OCI-LY7 (cell line): ENCODE results near the gene CAMK2N2. TPM values are rescaled to one million over a fixed set of nuclear protein-coding genes. Genes with fewer than 3 reads are reported as not detected.

Experiments
- BruUV-seq: library from RNA; stranded (reverse); fragments of 400-500 nt; replicated peaks from 2 replicates; lab custom pipeline; 2021; lab: Mats Ljungman, UMichigan
- CTCF ChIA-PET: fragments of 300-600 bp; sonication (Branson Sonifier 250); formaldehyde crosslinking; loops from one replicate; lab custom pipeline; 2022; ENCODE audit warnings: antibody characterized with exemption; ENCODE audit not compliant: unreplicated experiment; lab: Charles Lee
- POLR2A ChIA-PET: fragments of 300-600 bp; sonication (Branson Sonifier 250); formaldehyde crosslinking; loops from one replicate; lab custom pipeline; 2022; ENCODE audit warnings: antibody characterized with exemption; lab: Charles Lee
- DNase-seq: peaks from one replicate; pipeline ENCODE4 v3.0.0-alpha.2; 2015; ENCODE audit warnings: low spot score
- H2AFZ ChIP-seq: fragments of 200-600 bp; sonication (generic), shearing (Covaris generic); 2 replicates; pipeline ENCODE4 v1.6.1; 2014; ENCODE audit warnings: mild to moderate bottlenecking, antibody characterized with exemption, low read length, moderate library complexity
- H3K27ac ChIP-seq: fragments of 200-600 bp; sonication (generic); 2 replicates; pipeline ENCODE4 v1.5.1; 2014; ENCODE audit warnings: mixed run types, low read depth, mild to moderate bottlenecking, moderate library complexity, low read length, inconsistent platforms; ENCODE audit not compliant: poor library complexity, severe bottlenecking
- H3K36me3 ChIP-seq: fragments of 200-600 bp; sonication (generic); 2 replicates; pipeline ENCODE4 v1.6.1; 2014; ENCODE audit warnings: mild to moderate bottlenecking, antibody characterized with exemption, low read length, moderate library complexity, mixed read lengths; ENCODE audit not compliant: insufficient read depth
- H3K4me1 ChIP-seq: fragments of 200-600 bp; sonication (generic); 2 replicates; pipeline ENCODE4 v1.5.1; 2014; ENCODE audit warnings: mild to moderate bottlenecking, low read length; ENCODE audit not compliant: insufficient read depth, poor library complexity, severe bottlenecking
- H3K4me2 ChIP-seq: fragments of 200-600 bp; sonication (generic); 2 replicates; pipeline ENCODE4 v1.6.1; 2014; ENCODE audit warnings: mild to moderate bottlenecking, low read length
- H3K4me3 ChIP-seq: fragments of 200-600 bp; sonication (generic); 2 replicates; pipeline ENCODE4 v1.5.1; 2014; ENCODE audit warnings: mild to moderate bottlenecking, low read depth, low read length; ENCODE audit not compliant: poor library complexity, severe bottlenecking
- H3K79me2 ChIP-seq: fragments of 200-600 bp; sonication (generic); 2 replicates; pipeline ENCODE4 v1.6.1; 2016; ENCODE audit warnings: low read depth, mild to moderate bottlenecking, low read length, moderate library complexity, mixed read lengths; ENCODE audit not compliant: insufficient read depth
- H3K9me2 ChIP-seq: fragments of 200-600 bp; sonication (generic); 2 replicates; pipeline ENCODE4 v1.6.1; 2016; ENCODE audit warnings: mild to moderate bottlenecking, low read length, mixed read lengths; ENCODE audit not compliant: insufficient read depth
- H3K9me3 ChIP-seq: fragments of 200-600 bp; sonication (generic); 2 replicates; pipeline ENCODE4 v1.6.1; 2014; ENCODE audit warnings: mild to moderate bottlenecking, mixed run types, low read length, mixed read lengths
- H4K20me1 ChIP-seq: fragments of 200-600 bp; sonication (generic); 2 replicates; pipeline ENCODE4 v1.6.1; 2014; ENCODE audit warnings: mild to moderate bottlenecking, antibody characterized with exemption, low read length, moderate library complexity, mixed read lengths; ENCODE audit not compliant: insufficient read depth
- EZH2phosphoT487 ChIP-seq: fragments of 200-600 bp; sonication (generic); IDR thresholded peaks from 2 replicates; pipeline ENCODE4 v1.6.1; 2018; ENCODE audit warnings: low read depth, borderline replicate concordance, mild to moderate bottlenecking, mixed run types, antibody characterized with exemption, low read length, moderate library complexity, mixed read lengths
- intact Hi-C: fragments of 100-400 bp; cut with micrococcal nuclease; formaldehyde crosslinking; loops from one replicate; pipeline ENCODE4 v1.10.0; 2022; ENCODE audit not compliant: unreplicated experiment
- total RNA-seq, 2 experiments: library from RNA; depleted of rRNA in 1 of 2; stranded (reverse); fragments of >200 nt in 1 of 2; shearing (Covaris generic) in 1 of 2; gene quantifications; 2 replicates each; pipeline ENCODE4 v1.2.3, GENCODE V29; 2014 to 2022
- TF ChIP-seq, protein P1 (sequence below): fragments of 200-600 bp; sonication (generic); conservative IDR thresholded peaks from 2 replicates; pipeline ENCODE4 v1.5.1; 2014; ENCODE audit warnings: mild to moderate bottlenecking, antibody characterized with exemption, low read length, moderate library complexity, mixed read lengths

CAMK2N2 gene
- total RNA-seq, 2 experiments from 2014 or later, result not detected

DNA sequence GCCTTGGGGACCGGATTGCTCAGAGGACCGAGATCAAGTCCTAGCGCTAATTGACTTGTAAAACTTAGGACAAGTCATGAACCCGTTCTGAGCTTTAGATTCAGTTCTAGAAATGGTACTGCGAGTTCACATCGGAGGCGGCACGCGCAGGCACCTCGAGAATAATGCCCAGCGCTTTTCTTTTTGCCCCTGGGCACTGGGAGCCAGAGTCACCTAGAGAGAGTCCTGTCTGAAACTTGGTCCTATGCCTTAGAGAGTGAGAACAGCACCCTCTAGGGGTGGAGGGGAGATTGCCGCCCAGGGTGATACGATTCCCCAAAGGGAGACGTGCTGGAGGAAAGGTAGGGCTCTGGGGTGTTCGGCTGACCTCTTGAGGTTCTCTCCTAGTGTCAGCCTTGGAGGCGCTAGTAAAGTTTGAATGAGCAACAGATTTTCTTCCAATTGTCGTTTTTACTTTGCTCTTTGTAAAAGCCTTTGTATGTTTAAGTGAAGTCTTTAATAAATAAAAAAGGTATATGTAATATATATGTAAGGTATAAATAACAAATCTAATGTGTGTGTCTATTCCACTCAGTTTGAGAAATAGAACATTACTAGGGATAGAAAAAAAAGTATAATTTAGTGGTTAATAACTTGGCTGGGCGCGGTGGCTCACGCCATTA is 11.1 kb downstream of the CAMK2N2 start:
- Histone ChIP-seq H3K36me3 (peaks cover 4% of the 10 kb centered on the region; the same call in 1 of the 2 replicates), H3K4me3 (peak overlapping the region; percentile 81), H2AFZ (peak overlapping the region; percentile 98), H3K79me2 (peaks cover 13% of the 10 kb centered on the region), H3K27ac (peak overlapping the region; percentile 83), H3K9me3 (no peaks in the 10 kb centered on the region), H3K4me2 (peak overlapping the region; percentile 82), H3K4me1 (peaks cover 8% of the 10 kb centered on the region), H4K20me1 (peaks cover 4% of the 10 kb centered on the region; the same call in 1 of the 2 replicates), H3K9me2 (no peaks in the 10 kb centered on the region)
- POLR2A ChIA-PET, result interaction anchor here (0.8 kb wide), 1 partner anchor 66 kb away, joined by 3 read pairs; no protein-coding TSS in a partner anchor
- CTCF ChIA-PET, result interaction anchor here (0.8 to 1.4 kb wide), 2 partner anchors 90 to 354 kb away, joined by 3 read pairs; no protein-coding TSS in a partner anchor
- intact Hi-C loops, result loop anchor here (1.0 to 5.0 kb wide), 3 partner anchors 37 to 355 kb away; no protein-coding TSS in a partner anchor
- DNase-seq, result peak; percentile 94
- TF ChIP-seq, protein P1, sequence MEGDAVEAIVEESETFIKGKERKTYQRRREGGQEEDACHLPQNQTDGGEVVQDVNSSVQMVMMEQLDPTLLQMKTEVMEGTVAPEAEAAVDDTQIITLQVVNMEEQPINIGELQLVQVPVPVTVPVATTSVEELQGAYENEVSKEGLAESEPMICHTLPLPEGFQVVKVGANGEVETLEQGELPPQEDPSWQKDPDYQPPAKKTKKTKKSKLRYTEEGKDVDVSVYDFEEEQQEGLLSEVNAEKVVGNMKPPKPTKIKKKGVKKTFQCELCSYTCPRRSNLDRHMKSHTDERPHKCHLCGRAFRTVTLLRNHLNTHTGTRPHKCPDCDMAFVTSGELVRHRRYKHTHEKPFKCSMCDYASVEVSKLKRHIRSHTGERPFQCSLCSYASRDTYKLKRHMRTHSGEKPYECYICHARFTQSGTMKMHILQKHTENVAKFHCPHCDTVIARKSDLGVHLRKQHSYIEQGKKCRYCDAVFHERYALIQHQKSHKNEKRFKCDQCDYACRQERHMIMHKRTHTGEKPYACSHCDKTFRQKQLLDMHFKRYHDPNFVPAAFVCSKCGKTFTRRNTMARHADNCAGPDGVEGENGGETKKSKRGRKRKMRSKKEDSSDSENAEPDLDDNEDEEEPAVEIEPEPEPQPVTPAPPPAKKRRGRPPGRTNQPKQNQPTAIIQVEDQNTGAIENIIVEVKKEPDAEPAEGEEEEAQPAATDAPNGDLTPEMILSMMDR, result peak; percentile 96
- TF ChIP-seq EZH2phosphoT487, result no peak
- BruUV-seq, result no TSS peak

DNA sequence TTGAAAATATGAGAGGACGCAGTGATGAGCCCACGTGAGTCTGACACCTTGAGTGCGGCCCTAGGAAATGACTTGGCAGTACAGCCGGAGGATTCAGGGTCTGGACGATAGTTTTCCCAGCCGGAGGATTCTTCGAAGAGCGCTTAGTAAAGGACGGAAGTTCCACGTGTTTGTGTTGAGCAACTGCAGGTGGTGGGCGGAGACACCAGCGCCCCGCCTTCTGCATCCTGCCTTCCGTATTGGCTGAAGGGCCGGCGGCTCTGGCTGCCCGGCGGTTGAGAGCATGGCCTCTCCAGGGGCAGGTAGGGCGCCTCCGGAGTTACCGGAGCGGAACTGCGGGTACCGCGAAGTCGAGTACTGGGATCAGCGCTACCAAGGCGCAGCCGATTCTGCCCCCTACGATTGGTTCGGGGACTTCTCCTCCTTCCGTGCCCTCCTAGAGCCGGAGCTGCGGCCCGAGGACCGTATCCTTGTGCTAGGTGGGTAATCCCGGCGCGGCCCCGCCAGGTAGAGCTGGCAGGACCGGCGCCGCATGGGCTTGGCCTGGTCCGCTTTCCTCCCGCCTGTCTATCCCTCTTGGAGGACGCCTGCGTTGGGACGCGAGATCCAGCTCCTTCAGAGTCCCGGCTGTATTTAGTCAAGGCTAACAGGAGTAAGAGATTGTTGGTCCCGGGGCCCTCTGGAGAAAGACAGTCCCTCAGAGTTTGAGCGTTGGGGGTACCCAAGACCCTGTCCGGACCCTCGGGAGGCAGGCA is 11.8 kb downstream of the CAMK2N2 start, which contains the start of gene EEF1AKMT4:
TSS of gene EEF1AKMT4 (plus strand) at position 261 of the 755 bp plus-strand sequence. CDS start at position 284, 23 bp downstream.
- CTCF ChIA-PET, result interaction anchor here (0.8 to 1.4 kb wide), 2 partner anchors 90 to 353 kb away, joined by 3 read pairs; no protein-coding TSS in a partner anchor
- Histone ChIP-seq H3K27ac (peak within 1 kb of the TSS; percentile 83), H4K20me1 (peaks cover 4% of the 10 kb centered on the region; the same call in 1 of the 2 replicates), H3K4me3 (peak within 1 kb of the TSS; percentile 81), H2AFZ (peak within 1 kb of the TSS; percentile 98), H3K79me2 (peaks cover 13% of the 10 kb centered on the region), H3K4me2 (peak within 1 kb of the TSS; percentile 99), H3K4me1 (peaks cover 8% of the 10 kb centered on the region), H3K9me3 (no peaks in the 10 kb centered on the region), H3K36me3 (peaks cover 12% of the 10 kb centered on the region), H3K9me2 (no peaks in the 10 kb centered on the region)
- TF ChIP-seq, protein P1, result no peak
- TF ChIP-seq EZH2phosphoT487, result no peak
- DNase-seq, result peak; percentile 98
- no TSS peak for BruUV-seq
- intact Hi-C loops, result loop anchor here (1.0 to 5.0 kb wide), 7 partner anchors 38 to 354 kb away; partner anchors contain the start of genes ABCF3, EIF2B5 and PSMD2
- POLR2A ChIA-PET, result interaction anchor here (0.8 kb wide), 1 partner anchor 67 kb away, joined by 3 read pairs; no protein-coding TSS in a partner anchor
